Astrocyte (in vitro differentiated cells and primary cell): ENCODE data around the gene S100P. TPM values are rescaled to one million over a fixed set of nuclear protein-coding genes. Genes with fewer than 3 reads are reported as not detected.
A peak's percentile ranks its signal among the peaks of the same experiment; 100 is the strongest.

Experiments used
- DNase-seq: peaks from one replicate; pipeline ENCODE4 v3.0.0-alpha.2; 2010; ENCODE audit warnings: low read depth
- FAIRE-seq: peaks from 2 replicates; lab custom pipeline; 2011; peaks lifted over from hg19 to GRCh38; lab: Jason Lieb, UNC
- H2AFZ ChIP-seq: 2 replicates; pipeline ENCODE4 v1.6.0; 2012; ENCODE audit warnings: low read depth, low read length, inconsistent platforms
- H3K27ac ChIP-seq: 2 replicates; pipeline ENCODE4 v1.5.1; 2011; ENCODE audit warnings: low read depth, low read length, inconsistent platforms
- H3K27me3 ChIP-seq: 2 replicates; pipeline ENCODE4 v1.6.0; 2011; ENCODE audit warnings: low read length, inconsistent platforms; ENCODE audit not compliant: insufficient read depth
- H3K36me3 ChIP-seq: 2 replicates; pipeline ENCODE4 v1.5.1; 2011; ENCODE audit warnings: low read length, inconsistent platforms; ENCODE audit not compliant: insufficient read depth
- H3K4me1 ChIP-seq: 2 replicates; pipeline ENCODE4 v1.5.1; 2011; ENCODE audit warnings: low read length, inconsistent platforms; ENCODE audit not compliant: insufficient read depth
- H3K4me2 ChIP-seq: 2 replicates; pipeline ENCODE4 v1.6.0; 2012; ENCODE audit warnings: low read length, inconsistent platforms
- H3K4me3 ChIP-seq: 2 replicates; pipeline ENCODE4 v1.5.1; 2011; ENCODE audit warnings: low read depth, mild to moderate bottlenecking, low read length, inconsistent platforms; ENCODE audit not compliant: insufficient read depth
- H3K79me2 ChIP-seq: 2 replicates; pipeline ENCODE4 v1.6.0; 2012; ENCODE audit warnings: mild to moderate bottlenecking, low read length, inconsistent platforms; ENCODE audit not compliant: insufficient read depth
- H3K9ac ChIP-seq: 2 replicates; pipeline ENCODE4 v1.6.0; 2012; ENCODE audit warnings: mild to moderate bottlenecking, low read length, inconsistent platforms
- H3K9me3 ChIP-seq: 2 replicates; pipeline ENCODE4 v1.5.1; 2012; ENCODE audit warnings: low read depth, mild to moderate bottlenecking, low read length, inconsistent platforms; ENCODE audit not compliant: insufficient read depth
- H4K20me1 ChIP-seq: 2 replicates; pipeline ENCODE4 v1.6.0; 2012; ENCODE audit warnings: low read length, inconsistent platforms; ENCODE audit not compliant: insufficient read depth
- H3K27ac Mint-ChIP-seq: one replicate; pipeline ENCODE4 v1.8.0; 2021; ENCODE audit warnings: mild to moderate bottlenecking, mixed read lengths; ENCODE audit not compliant: unreplicated experiment
- H3K27me3 Mint-ChIP-seq: one replicate; pipeline ENCODE4 v1.8.0; 2021; ENCODE audit warnings: low read depth, mixed read lengths; ENCODE audit not compliant: unreplicated experiment
- H3K36me3 Mint-ChIP-seq: one replicate; pipeline ENCODE4 v1.8.0; 2021; ENCODE audit warnings: low read depth, mixed read lengths; ENCODE audit not compliant: unreplicated experiment
- H3K4me1 Mint-ChIP-seq: one replicate; pipeline ENCODE4 v1.8.0; 2021; ENCODE audit warnings: low read depth, mixed read lengths; ENCODE audit not compliant: unreplicated experiment
- H3K4me3 Mint-ChIP-seq: one replicate; pipeline ENCODE4 v1.8.0; 2021; ENCODE audit warnings: mild to moderate bottlenecking, moderate library complexity, mixed read lengths; ENCODE audit not compliant: unreplicated experiment
- H3K9me3 Mint-ChIP-seq: one replicate; pipeline ENCODE4 v1.8.0; 2021; ENCODE audit warnings: mild to moderate bottlenecking, mixed read lengths; ENCODE audit not compliant: unreplicated experiment
- CTCF ChIP-seq: IDR thresholded peaks from 2 replicates; pipeline ENCODE4 v1.5.1; 2011; ENCODE audit warnings: low read depth, mild to moderate bottlenecking, inconsistent platforms, low read length, moderate library complexity; ENCODE audit not compliant: insufficient read depth
- EZH2 ChIP-seq: IDR thresholded peaks from 2 replicates; pipeline ENCODE4 v1.6.1; 2012; ENCODE audit warnings: mild to moderate bottlenecking, low read length, inconsistent platforms; ENCODE audit not compliant: insufficient read depth
- total RNA-seq: library from RNA; stranded (reverse); gene quantifications from 2 replicates; pipeline ENCODE4 v1.2.1, GENCODE V29; 2021

S100P gene
- total RNA-seq, 1 donor from 2014 or later: not detected

GRCh38 chr4:6686104-6686787 is 7.4 kb upstream of the S100P start:
- Histone ChIP-seq H4K20me1 (no peaks in the 10 kb centered on the region), H3K27me3 (no peaks in the 10 kb centered on the region), H3K4me3 (no peak overlapping the region), H3K9ac (no peak overlapping the region), H3K27ac (no peak overlapping the region), H3K79me2 (no peaks in the 10 kb centered on the region), H3K9me3 (no peaks in the 10 kb centered on the region), H3K4me1 (peaks cover 22% of the 10 kb centered on the region), H2AFZ (no peak overlapping the region), H3K4me2 (no peak overlapping the region), H3K36me3 (no peaks in the 10 kb centered on the region)
- peaks cover 8% of the 10 kb centered on the region for H3K36me3 Mint-ChIP-seq
- H3K27me3 Mint-ChIP-seq: no peaks in the 10 kb centered on the region
- H3K9me3 Mint-ChIP-seq: no peaks in the 10 kb centered on the region
- peaks cover 26% of the 10 kb centered on the region for H3K4me1 Mint-ChIP-seq
- H3K27ac Mint-ChIP-seq: no peak overlapping the region
- DNase-seq (no peak), FAIRE-seq (no peak)
- TF ChIP-seq CTCF: no peak
- no peak for TF ChIP-seq EZH2
- no peak overlapping the region for H3K4me3 Mint-ChIP-seq

- Histone ChIP-seq H3K27ac (peak overlapping the region; percentile 63), H3K4me1 (peaks cover 22% of the 10 kb centered on the region), H3K9me3 (no peaks in the 10 kb centered on the region), H3K4me3 (no peak overlapping the region), H2AFZ (peak overlapping the region; percentile 84), H3K9ac (peak overlapping the region; percentile 63), H3K27me3 (no peaks in the 10 kb centered on the region), H3K4me2 (peak overlapping the region; percentile 76), H4K20me1 (no peaks in the 10 kb centered on the region), H3K36me3 (no peaks in the 10 kb centered on the region), H3K79me2 (no peaks in the 10 kb centered on the region)
- peaks cover 31% of the 10 kb centered on the region for H3K4me1 Mint-ChIP-seq
- no peaks in the 10 kb centered on the region for H3K9me3 Mint-ChIP-seq
- no peak for FAIRE-seq
- H3K36me3 Mint-ChIP-seq: peaks cover 7% of the 10 kb centered on the region
- peak overlapping the region; percentile 97 for H3K27ac Mint-ChIP-seq
- DNase-seq: no peak
- TF ChIP-seq CTCF (no peak), EZH2 (no peak)
- H3K4me3 Mint-ChIP-seq: no peak overlapping the region
- no peaks in the 10 kb centered on the region for H3K27me3 Mint-ChIP-seq
These were observed 5.5 kb upstream of the S100P start for GRCh38 chr4:6687947-6688878.
